GM18907 (cell line): ENCODE measurements around the gene ZBTB7C.

ENCODE experiments used
- ATAC-seq: cut with Tn5 transposase; IDR thresholded peaks from one replicate; pipeline ENCODE4 v1.9.1; 2021; ENCODE audit warnings: mild to moderate bottlenecking, moderate library complexity; ENCODE audit not compliant: unreplicated experiment

The ZBTB7C gene

DNA sequence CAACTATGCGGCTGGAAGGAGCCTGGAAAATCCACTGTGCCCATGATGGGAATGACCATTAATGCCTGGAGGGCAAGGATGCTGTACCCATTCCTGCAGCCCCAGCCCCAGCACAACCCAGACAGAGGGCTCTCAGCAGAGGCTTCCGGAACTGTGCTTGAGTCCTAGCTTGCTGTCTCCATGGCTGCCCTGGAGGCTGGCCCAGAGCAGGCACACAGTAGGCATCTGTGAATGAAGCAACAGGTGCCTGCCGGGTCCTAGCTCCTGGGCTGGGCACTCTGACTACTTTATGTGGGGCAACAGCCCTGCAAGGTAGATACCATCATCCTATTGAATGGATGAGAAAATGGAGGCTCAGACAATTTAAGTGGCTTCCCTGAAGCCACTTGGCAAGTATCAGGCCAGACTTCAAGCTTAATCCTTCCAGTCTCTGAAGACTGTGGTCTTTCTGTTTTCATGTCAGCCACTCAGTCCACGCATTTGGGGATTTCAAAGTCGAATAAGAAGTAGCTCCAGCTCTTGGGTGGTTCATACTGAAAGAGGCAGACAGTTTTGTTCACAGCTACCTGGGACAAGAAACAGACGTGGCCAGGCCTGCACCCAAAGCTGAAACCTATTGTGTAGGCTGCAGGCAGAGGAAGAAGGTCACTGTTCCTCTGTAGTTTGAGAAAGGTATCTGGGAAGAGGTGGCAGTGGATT, 237.5 kb downstream of the ZBTB7C start:
- ATAC-seq: no peak

DNA sequence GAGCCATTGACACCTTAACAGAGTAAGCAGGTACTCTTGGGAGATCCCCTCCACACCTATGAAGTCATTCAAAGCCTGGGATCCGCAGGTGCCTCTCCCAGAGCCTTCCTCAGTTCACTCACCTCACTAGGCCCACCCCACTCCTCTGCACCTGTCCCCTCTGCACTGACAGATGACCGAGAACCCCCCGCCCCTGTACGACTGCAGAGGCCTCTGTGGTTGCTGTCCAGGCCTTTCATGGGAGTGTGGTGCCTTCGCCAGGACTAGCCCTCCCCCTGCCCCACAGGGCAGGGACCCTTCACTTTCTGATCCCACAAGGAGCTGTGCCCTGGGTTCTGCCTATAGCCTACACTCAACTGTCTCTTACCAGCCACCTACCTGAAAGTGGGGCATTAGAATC, 238.5 kb downstream of the ZBTB7C start:
- no peak for ATAC-seq

DNA sequence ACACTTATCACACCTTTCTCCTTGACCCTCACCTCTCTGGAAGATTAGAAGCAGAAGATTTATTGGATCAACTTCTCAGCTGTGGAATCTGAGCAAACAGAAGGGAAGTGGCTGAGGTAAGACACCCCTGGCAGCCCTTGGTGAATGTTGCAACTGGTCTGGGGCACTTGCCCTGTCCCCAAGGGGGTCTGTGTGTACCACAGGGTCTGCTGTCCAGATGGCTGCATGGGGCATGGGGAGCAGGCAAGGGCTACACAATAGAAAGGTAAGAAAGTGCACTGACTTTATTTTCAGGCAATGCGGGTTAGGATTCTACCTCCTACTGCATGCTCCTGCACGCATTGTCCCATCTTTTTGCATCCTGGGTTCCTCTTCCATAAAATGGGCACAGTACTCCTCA, 240.3 kb downstream of the ZBTB7C start:
- ATAC-seq: no peak

DNA sequence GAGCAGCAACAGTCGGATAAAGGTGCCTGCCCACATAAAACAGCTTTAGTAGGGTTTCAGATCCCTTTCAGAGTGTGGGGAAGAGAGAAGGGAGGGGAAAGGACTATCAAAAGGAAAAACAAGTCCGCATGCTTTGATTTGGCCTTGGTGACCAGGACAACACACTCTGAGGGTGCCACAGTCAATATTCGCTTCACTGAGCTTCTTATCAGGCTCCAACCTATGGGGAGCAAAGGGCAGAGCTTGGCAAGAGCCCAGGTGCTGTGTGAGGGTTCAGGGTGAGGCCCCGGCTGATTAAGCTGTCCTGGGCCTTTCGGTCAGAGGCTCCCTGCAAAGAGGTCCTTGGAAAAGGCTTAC, 241.3 kb downstream of the ZBTB7C start:
- no peak for ATAC-seq

DNA sequence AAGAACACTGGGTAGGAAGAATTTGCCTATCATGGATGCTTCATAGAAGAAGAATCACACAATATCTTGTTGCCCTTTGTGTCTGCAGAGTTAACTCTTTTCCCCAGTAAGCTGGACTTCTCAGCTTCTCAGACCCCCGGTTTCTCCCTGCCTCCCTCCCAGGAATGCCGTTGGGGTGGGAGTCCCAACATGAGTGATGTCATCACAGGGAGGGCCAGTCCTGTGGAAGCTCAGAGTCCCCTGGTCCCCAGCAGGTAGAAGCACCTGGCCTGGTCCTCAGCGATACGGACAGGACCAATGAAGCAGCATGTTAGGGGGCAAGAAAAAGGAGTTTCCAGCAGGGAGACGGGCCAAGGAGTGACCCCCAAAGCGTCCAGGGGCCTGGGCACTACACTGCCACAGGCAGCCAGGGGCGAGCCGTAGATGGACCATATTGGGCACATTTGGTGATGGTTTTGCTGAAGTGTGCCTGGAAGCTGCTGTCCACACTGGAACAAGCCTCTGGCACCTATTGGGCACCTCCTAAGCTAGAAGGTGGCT, 242.8 kb downstream of the ZBTB7C start:
- no peak for ATAC-seq

DNA sequence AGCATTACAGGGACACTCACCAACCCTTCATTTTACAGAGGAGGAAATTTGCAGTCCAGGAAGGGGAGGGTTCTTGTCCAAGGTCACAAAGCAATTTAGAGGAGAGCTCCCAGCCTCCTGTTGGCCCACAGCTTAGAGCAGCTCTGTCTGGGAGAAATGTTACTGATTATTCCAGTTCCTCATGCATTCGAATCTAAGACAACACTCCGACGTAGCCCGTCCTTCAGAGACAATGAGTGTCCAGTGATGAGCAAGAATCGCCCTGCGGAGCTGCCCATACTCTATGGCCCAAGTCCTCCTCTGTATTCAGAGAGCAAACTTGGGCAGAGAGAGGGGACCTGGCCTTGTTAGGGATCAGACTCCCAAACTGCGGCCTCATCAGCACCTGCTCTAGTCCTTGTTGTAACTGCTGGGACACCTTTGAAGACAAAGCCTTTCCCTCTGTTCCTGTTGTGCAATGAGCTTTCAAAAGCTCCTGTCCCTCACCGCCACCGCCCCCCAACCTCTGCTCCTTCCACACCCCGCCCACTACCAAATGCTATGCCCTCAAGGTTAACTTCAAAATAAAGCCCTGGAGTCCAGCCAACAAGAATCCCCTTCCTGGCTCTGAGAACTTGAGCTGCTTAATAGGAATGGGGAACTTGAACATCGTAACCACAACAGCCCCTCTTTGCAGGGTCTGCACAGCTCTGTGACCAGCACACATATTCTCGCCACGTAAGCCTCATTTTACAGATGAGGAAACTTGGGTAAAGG, 243.9 kb downstream of the ZBTB7C start:
- no peak for ATAC-seq

DNA sequence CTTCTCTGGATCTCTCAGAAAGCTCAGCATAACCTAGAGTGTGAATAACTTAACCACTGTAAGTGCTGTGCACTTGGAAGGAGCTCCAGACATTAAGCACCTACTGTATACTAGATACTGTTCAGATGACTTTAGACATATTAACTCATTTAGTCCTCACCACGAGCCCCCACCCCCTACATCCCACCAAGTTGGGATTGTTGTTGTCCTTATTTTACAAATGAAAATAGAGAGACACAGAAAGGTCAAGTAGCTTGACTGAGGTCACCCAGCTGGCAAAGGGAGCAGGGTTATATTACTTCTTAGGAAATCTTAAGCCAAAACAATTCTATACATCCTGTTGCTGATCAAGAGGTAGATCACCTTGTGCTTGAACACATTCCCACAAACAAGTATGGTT, 244.5 kb downstream of the ZBTB7C start:
- no peak for ATAC-seq

DNA sequence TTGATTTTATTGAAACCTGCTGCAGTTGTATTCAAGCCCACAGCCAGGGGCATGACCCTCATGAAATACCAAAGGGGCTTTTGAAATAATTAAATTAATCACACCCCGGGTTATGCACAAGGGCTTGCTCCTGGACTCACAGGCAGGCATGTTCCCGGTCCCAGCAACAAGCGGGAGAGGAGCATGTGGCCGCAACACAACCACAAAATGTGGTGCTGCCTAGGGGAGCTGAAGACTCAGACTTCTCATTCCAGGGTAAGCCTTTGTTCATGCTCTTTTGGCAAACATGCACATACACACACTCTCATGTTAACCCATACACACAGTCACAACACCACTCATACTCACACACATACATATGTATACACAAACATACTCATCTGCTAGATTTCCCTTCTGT, 245.1 kb downstream of the ZBTB7C start:
- no peak for ATAC-seq

DNA sequence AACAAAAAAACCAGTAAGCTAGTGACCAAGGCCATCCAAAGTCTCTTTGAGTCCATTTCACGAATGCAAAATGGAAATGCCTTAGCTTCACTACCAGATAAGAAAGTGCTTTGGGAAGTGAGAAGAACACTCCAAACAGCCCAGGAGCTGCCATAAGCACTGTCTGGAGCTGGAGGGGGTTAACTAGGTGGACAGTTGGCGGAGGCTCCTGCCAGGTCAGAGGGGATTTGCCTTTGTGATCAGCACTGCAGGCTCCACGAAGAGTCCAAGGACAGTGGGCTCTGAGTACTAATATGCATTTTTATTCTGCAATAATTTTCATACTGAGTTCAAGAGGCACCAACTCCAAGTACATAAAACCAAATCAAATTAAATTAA, 245.5 kb downstream of the ZBTB7C start:
- no peak for ATAC-seq

DNA sequence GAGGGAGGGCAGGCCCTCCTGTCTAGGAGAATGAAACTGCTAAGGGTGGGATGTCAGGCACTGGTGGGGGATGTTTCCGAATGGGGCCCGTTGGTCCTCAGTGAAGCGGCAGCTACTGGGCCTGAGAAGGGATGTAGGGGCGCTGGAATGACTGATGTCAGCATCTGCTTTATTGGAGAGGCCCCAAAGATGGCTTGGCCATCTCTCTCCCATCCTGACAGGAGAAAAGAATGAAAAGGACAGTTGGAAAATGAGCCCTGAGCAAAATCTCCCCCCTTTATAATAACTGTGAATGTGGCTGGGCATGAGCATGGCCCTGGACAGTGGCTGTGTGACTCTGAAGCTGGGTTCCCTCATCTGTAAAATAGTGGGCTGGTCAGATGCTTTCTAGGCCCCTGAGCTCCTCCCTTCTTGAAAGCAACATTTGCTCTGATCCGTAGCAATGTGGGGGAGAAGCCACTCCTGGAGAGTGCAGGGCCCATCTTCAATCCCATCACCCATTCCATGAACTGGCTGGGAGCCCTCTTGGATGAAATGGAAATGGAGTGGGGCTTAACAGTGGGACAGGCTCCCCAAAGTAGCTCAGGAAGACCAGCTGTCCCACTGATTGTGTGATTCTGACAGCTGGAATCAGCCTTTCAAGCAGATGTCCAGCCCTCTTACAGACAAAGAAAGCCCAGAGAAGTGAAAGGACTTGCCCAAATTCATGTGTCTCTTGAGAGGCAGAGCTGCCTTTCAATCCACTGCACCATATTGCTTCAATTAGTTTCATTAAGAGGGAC, 246.0 kb downstream of the ZBTB7C start:
- no peak for ATAC-seq

DNA sequence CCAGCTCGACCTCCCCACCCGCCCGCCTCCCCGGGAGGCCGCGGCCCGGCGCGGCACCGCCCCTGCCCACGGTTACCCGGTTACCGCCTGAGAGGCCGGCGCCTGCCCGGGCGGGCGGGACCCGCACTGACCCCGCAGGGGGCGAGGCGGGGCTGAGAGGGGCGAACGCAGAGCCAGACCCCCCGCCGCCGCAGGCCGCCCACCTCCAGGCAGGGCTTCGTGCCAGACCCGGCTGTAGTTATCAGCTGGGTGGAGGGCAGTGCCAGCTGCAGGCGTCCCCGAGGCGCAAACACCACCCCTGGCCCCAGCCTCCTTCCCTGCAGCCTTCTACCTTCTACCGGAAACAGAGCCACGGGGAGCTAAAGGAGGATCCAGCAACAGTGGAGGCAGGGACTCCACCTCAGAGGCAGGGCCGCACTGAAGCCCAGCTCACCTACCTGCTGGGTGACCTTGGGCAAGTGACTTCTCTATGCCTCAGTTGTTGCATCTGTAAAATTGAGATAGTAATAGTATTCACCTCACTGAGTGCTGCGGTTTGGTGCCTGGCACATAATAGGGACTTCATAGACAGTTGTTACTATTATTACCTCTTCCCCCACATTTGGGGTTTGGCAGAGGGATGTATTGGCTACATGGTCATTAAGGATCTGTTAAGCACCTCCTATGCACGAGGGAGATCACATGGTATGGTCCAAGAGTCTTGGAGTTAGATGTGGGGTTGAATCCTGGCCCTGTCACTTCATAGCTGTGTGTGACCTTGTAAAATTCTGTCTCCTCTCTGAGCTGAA, 247.1 kb downstream of the ZBTB7C start:
- ATAC-seq: peak; percentile 58

DNA sequence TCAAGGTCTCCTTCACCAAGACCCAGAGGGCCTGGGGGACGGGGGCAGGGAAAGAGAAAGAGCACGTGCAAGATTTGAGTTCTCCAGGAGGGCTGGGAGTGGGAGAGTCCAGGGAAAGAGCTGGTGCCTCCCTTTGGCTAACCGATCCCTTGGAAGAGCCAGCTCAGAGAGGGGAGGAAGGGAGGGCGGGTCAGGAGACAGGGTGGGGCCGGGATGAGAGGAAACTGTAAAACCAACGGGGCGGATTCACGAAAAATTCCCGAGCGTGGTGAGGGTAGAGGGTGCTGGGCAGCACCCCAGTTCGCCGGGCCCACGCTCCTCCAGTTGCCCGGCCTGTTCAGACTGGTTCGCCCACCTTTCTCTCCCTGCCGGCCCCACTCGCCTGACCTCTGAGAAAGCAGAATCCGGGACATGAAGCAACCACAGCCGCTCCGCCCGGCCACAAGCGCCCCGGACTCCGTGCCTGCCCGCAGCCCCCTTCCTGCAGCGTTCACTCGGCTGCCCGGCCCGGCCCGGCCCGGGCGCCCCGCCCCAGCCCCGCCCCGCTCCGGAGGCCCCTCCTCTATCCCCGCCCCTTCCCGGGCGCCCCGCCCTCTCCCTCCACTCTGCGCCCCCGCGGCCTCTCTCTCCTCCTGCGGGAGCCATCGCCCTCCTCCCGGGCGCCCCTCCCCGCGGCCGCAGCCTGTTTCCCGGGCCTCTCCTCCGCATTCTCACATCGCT, 247.8 kb downstream of the ZBTB7C start:
- ATAC-seq: peak; percentile 79

DNA sequence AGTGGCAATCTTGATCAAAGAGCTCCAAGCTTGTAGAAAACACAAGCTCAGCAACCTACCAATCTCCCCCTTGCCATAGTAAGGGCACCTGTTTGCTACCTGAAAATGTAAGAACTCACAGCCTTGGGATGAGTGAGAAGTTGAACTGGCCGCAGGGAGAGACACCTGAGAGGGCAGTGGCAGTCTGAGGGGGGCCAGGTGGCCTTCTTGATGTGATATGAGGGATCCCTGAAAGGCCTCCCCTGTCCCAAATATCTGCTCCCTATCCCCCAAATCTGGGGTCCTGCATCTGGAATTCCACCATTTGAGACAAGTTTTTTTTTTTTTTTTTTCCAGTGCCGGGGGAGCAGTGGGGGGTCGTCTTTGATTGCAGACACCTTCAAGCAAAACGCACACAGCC, 248.6 kb downstream of the ZBTB7C start:
- no peak for ATAC-seq

DNA sequence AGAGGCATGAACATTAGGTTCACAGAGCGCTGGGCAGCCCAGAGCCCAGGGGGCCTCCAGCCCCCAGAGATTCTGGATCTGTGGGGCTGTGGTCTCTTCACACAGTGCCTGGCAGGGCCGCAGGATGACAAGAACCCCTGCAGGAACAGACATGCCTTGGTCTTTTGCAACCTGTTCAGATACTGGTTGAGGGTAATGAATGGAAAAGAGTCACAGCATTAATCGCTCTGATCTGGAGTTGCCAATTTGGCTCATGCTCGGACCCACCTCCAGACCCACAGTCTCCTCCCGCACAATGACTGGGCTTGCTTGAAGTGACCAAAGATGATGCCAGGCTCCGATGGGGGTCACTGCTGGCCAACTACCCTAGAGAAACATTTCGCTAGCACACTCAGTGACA, 249.4 kb downstream of the ZBTB7C start:
- no peak for ATAC-seq

DNA sequence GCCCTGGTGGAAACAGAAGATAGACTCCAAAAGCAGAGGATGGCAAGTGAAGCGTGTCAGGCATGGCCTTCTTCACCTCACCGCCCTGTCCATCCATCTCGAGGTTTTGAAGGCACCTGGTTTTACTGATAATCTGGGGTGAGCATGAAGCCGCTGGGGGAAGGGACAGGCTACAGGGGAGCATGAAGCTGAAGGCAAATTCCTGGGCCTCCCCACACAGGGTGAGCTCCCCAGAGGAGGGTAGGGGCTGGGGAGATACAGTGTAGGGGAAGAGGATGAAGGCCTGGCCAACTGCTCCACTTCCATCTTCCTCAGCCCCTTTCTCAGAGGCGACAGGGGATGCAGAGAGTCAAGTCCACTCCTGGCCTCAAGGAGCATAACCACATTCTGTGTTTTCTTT, 250.5 kb downstream of the ZBTB7C start:
- ATAC-seq: no peak

DNA sequence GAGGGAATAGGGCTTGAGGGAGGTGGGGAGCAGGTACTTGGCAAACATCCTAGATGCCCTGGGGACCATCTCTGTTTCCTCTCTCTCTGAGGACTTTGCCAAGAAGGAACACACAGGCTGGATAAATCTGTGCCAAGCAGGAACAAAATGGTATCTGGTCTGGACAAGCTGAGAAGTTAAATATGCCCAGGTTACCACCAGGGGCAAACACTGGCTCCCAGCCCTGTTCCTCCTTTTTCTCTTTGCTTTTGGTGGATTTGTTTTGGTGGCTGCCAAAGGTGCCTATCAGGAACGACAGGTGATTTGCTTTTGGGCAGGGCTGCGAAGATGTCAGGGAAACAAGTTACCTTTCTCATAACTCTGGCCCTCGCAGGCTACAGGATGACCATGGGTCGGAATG, 251.2 kb downstream of the ZBTB7C start:
- ATAC-seq: no peak

DNA sequence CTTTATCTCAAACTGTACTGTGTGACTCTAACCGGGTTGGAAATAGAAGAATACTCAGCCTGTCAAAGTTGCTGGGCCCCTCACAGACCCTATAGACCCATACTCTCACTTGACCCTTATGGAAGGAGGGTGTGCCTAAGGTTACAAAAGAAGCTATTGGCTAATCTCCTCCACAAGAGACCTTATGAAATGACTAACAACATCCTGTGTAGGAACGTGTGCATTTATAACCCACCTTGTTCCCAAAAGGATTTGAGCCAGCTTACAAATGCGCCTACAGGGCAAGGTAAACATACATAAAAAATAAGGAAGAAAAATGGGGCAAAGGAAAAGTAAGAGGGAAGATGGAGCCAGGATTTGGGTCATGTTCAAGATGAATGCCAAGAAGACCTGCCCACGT, 253.3 kb downstream of the ZBTB7C start:
- no peak for ATAC-seq

DNA sequence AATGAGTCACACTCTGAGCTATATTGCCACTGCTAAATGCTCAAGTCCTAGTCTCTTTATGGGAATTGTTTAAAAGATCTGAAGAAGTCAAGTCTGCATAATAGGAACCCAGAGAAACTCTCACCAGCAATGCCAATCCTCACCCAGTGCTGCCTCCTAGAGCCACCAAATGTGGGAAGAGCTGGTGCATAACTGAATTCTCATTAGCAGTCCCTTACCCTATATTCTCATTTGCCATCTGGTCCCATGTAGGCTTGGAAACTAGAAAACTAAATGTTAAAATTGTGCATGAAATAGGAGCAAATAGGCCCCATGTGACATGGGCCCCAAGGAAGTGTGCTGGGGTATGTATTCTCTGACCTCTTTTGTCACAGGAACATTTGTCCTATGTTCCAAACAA, 254.4 kb downstream of the ZBTB7C start:
- ATAC-seq: no peak

DNA sequence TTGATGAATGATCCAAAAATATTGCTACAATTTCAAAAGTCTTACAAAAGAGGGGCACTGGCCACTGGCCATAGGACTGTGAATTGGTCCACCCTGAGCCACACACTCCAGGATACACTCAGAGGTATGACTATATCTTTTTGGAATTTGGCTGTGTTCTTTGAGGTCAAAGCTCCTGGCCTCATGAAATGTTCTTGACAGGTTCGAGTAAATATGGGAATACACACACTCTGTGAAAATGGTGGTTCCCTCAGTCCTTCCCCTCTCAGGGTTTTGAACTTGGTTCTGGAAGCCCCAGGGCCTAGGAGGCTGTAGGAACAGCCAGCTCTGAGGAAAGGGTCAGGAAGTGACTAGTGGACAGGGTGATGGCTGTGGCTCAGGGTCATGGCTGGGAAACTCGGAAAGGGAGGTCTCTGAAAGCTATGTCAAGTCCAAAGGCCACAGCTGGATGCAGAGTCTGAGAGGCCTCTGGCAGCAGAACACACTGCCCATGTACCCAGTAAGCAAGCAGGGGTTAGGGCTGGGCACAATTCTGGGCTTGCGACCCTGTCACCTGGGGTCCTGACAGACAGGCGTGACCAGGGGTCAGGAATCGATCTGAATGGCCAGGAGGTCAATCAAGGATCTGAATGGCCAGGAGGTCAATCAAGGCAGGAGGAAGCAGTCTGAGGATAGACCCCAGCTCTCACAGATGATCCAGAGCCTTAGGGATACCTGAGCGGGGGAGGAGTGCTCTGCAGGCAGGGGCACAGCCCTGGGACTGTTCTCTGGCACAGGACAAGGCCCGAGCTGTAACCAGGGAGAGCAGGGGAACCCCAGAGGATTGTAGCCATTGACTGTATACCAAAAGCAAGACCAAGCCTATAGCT, 255.3 kb downstream of the ZBTB7C start:
- no peak for ATAC-seq
